Endothelial cell of umbilical vein (primary cell): ENCODE results near the gene WIZ. TPM values are rescaled to one million over a fixed set of nuclear protein-coding genes. Genes with fewer than 3 reads are reported as not detected.

ENCODE experiments used
- BruUV-seq: library from RNA; stranded (reverse); fragments of 400-500 nt; replicated peaks from 2 replicates; lab custom pipeline; 2021; lab: Mats Ljungman, UMichigan
- CTCF ChIA-PET: fragments of 300-600, 350-600 bp; sonication (Branson Sonifier 250); formaldehyde crosslinking; loops from one replicate; lab custom pipeline; 2021; ENCODE audit warnings: antibody characterized with exemption, inconsistent platforms; lab: Charles Lee
- POLR2A ChIA-PET: fragments of 300-600, 350-600 bp; sonication (Branson Sonifier 250); formaldehyde crosslinking; loops from one replicate; lab custom pipeline; 2021; ENCODE audit warnings: antibody characterized with exemption, inconsistent platforms; lab: Charles Lee
- DNase-seq: peaks from one replicate; pipeline ENCODE4 v3.0.0-alpha.2; 2011; ENCODE audit warnings: low read depth, low spot score
- FAIRE-seq: peaks from 2 replicates; lab custom pipeline; 2011; peaks lifted over from hg19 to GRCh38; lab: Jason Lieb, UNC
- H2AFZ ChIP-seq: 2 replicates; pipeline ENCODE4 v1.6.0; 2012; ENCODE audit warnings: low read depth, low read length, control low read depth, inconsistent platforms
- H3K27ac ChIP-seq: 2 replicates; pipeline ENCODE4 v1.5.1; 2011; ENCODE audit warnings: low read depth, mild to moderate bottlenecking, control low read depth, low read length, moderate library complexity; ENCODE audit not compliant: insufficient read depth
- H3K27me3 ChIP-seq, 2 experiments: 2 replicates each; pipeline versions ENCODE4 v1.6.0 to v1.6.1; 2011; ENCODE audit warnings: low read length in 2 of 2, mixed read lengths in 1 of 2; ENCODE audit not compliant: control insufficient read depth in 2 of 2, insufficient read depth in 2 of 2
- H3K36me3 ChIP-seq, 2 experiments: 2 replicates in 1 of 2; 3 replicates in 1 of 2; pipeline ENCODE4 v1.5.1; 2011; ENCODE audit warnings: low read length in 2 of 2, mild to moderate bottlenecking in 1 of 2, moderate library complexity in 1 of 2; ENCODE audit not compliant: control insufficient read depth in 2 of 2, insufficient read depth in 2 of 2; ENCODE audit errors: extremely low read depth in 1 of 2
- H3K4me1 ChIP-seq: 3 replicates; pipeline ENCODE4 v1.5.1; 2011; ENCODE audit warnings: mild to moderate bottlenecking, low read length; ENCODE audit not compliant: control insufficient read depth, insufficient read depth; ENCODE audit errors: extremely low read depth
- H3K4me2 ChIP-seq: 2 replicates; pipeline ENCODE4 v1.6.1; 2011; ENCODE audit warnings: low read length, control low read depth, mixed read lengths; ENCODE audit not compliant: insufficient read depth
- H3K4me3 ChIP-seq, 3 experiments: fragments of 200-600 bp in 1 of 3; sonication (generic), shearing (Covaris generic) in 1 of 3; replicated peaks in 1 of 3; 2 replicates each; pipeline ENCODE4 v1.5.1; 2011 to 2016; ENCODE audit warnings: control low read depth in 3 of 3, low read length in 3 of 3, mild to moderate bottlenecking in 2 of 3, inconsistent platforms in 1 of 3, low read depth in 1 of 3, moderate library complexity in 1 of 3; ENCODE audit not compliant: insufficient read depth in 1 of 3
- H3K79me2 ChIP-seq: 2 replicates; pipeline ENCODE4 v1.6.0; 2012; ENCODE audit warnings: low read length, inconsistent platforms; ENCODE audit not compliant: control insufficient read depth, insufficient read depth
- H3K9ac ChIP-seq: replicated peaks from 2 replicates; pipeline ENCODE3; 2011; ENCODE audit warnings: low read length, control low read depth; ENCODE audit not compliant: insufficient read depth; ENCODE audit errors: extremely low read depth
- H3K9me1 ChIP-seq: replicated peaks from 3 replicates; pipeline ENCODE4 v1.6.0; 2011; ENCODE audit warnings: mild to moderate bottlenecking, low read length; ENCODE audit not compliant: control insufficient read depth, insufficient read depth; ENCODE audit errors: extremely low read depth
- H3K9me3 ChIP-seq: replicated peaks from 2 replicates; pipeline ENCODE4 v1.5.1; 2012; ENCODE audit warnings: low read length, inconsistent platforms; ENCODE audit not compliant: control insufficient read depth, insufficient read depth
- H4K20me1 ChIP-seq: replicated peaks from 2 replicates; pipeline ENCODE3; 2011; ENCODE audit warnings: mild to moderate bottlenecking, low read length; ENCODE audit not compliant: control insufficient read depth, insufficient read depth; ENCODE audit errors: extremely low read depth
- CTCF ChIP-seq, 2 donors: IDR thresholded peaks; 1 replicate in 1 of 2; 2 replicates in 1 of 2; pipeline ENCODE4 v1.5.1; 2011; ENCODE audit warnings: low read length in 2 of 2, mild to moderate bottlenecking in 2 of 2, moderate library complexity in 2 of 2, control low read depth in 1 of 2, inconsistent platforms in 1 of 2, low read depth in 1 of 2; ENCODE audit not compliant: insufficient read depth in 1 of 2; ENCODE audit errors: extremely low read depth in 1 of 2
- EZH2 ChIP-seq: IDR thresholded peaks from 2 replicates; pipeline ENCODE4 v1.6.1; 2012; ENCODE audit warnings: borderline replicate concordance, low read depth, mild to moderate bottlenecking, moderate library complexity, low read length, inconsistent platforms; ENCODE audit not compliant: severe bottlenecking
- FOS ChIP-seq: IDR thresholded peaks from 2 replicates; pipeline ENCODE4 v1.6.1; 2011; ENCODE audit warnings: mild to moderate bottlenecking, low read length, moderate library complexity, borderline replicate concordance; ENCODE audit not compliant: insufficient read depth
- GATA2 ChIP-seq: IDR thresholded peaks from 2 replicates; pipeline ENCODE4 v1.7.0; 2011; ENCODE audit warnings: low read depth, mild to moderate bottlenecking, moderate library complexity, mixed read lengths, low read length; ENCODE audit not compliant: insufficient read length, insufficient read depth
- JUN ChIP-seq: IDR thresholded peaks from 2 replicates; pipeline ENCODE4 v1.6.1; 2011; ENCODE audit warnings: borderline replicate concordance, low read depth; ENCODE audit not compliant: insufficient read length, insufficient read depth
- MAX ChIP-seq: IDR thresholded peaks from 2 replicates; pipeline ENCODE4 v1.6.1; 2011; ENCODE audit not compliant: insufficient read depth, insufficient read length
- MYC ChIP-seq: IDR thresholded peaks from one replicate; pipeline ENCODE4 v1.6.1; 2011; ENCODE audit warnings: mild to moderate bottlenecking, low read depth, low read length
- POLR2A ChIP-seq: IDR thresholded peaks from 2 replicates; pipeline ENCODE4 v1.6.1; 2012; ENCODE audit warnings: low read depth, mild to moderate bottlenecking, control low read depth, low read length
- POLR2AphosphoS5 ChIP-seq: IDR thresholded peaks from 2 replicates; pipeline ENCODE4 v1.6.1; 2012; ENCODE audit warnings: low read depth, mild to moderate bottlenecking, control low read depth, low read length, moderate library complexity; ENCODE audit not compliant: insufficient read depth
- dilution Hi-C: fragments of 300-500 bp; cut with MboI; formaldehyde crosslinking; loops from one replicate; pipeline ENCODE4 v1.15.0; 2019; ENCODE audit warnings: low sequenced_read_pairs; ENCODE audit not compliant: extremely low pct_ligation_motif_present
- intact Hi-C: fragments of 100-400 bp; cut with micrococcal nuclease; formaldehyde crosslinking; loops from one replicate; pipeline ENCODE4 v1.10.0; 2022
- polyA plus RNA-seq, 4 experiments: library from polyadenylated mRNA; depleted of rRNA in 3 of 4; stranded (reverse) in 3 of 4; unstranded in 1 of 4; fragments of >200 nt; gene quantifications; 2 replicates each; pipeline versions ENCODE4 v1.2.1 to v1.2.3, GENCODE V29; 2011 to 2012; ENCODE audit warnings: missing spikeins in 1 of 4
- total RNA-seq: library from RNA; stranded (reverse); gene quantifications from 2 replicates; pipeline ENCODE4 v1.2.3, GENCODE V29; 2021

Gene WIZ
- total and polyA plus RNA-seq, 2 donors (not counting 3 experiments of a cell fraction or from before 2014, with no cell fraction given), result 21.0 to 47.2 TPM

- DNase-seq (no peak), FAIRE-seq (no peak)
- intact Hi-C loops, result no loop called here
- Histone ChIP-seq H3K4me2 (no peak overlapping the region), H3K36me3 (peaks cover 12 to 56% of the 10 kb centered on the region in 2 experiments), H3K27me3 (no peaks in the 10 kb centered on the region), H2AFZ (no peak overlapping the region), H3K9ac (no peak overlapping the region), H3K4me1 (no peaks in the 10 kb centered on the region), H3K9me3 (no peaks in the 10 kb centered on the region), H3K27ac (no peak overlapping the region), H3K4me3 (no peak overlapping the region), H4K20me1 (no peaks in the 10 kb centered on the region), H3K9me1 (no peaks in the 10 kb centered on the region), H3K79me2 (peaks cover 27% of the 10 kb centered on the region)
- ChIA-PET POLR2A (no interaction called here), CTCF (no interaction called here)
- dilution Hi-C loops, result no loop called here
- TF ChIP-seq CTCF (IDR thresholded peaks at IDR 0.05; ENCODE audit: extremely low read depth in 1 of 2, insufficient read depth in 1 of 2, low read depth in 1 of 2, low read length in 2 of 2) (no peak), MYC (no peak), EZH2 (no peak), POLR2A (no peak), MAX (no peak), GATA2 (no peak), POLR2AphosphoS5 (no peak), FOS (no peak), JUN (no peak)
- no TSS peak for BruUV-seq
These were observed 24.3 kb downstream of the WIZ start for GRCh38 chr19:15425321-15425950.
